Thyroid gland (tissue), 4 donors: ENCODE measurements around the gene BMP8B.

ENCODE experiments used
- POLR2A ChIP-seq, 2 donors: fragments of 450-650 bp; IDR thresholded peaks; one replicate each; pipeline ENCODE4 v1.6.1; 2017; ENCODE audit warnings: antibody characterized with exemption in 2 of 2, mild to moderate bottlenecking in 2 of 2, moderate library complexity in 1 of 2
- TF ChIP-seq, protein P1 (sequence below), 6 experiments: fragments of 200-600 bp in 3 of 6; fragments of 450-650 bp in 3 of 6; sonication (generic) in 3 of 6; IDR thresholded peaks; one replicate each; pipeline ENCODE4 v1.5.1; 2016 to 2019; ENCODE audit warnings: antibody characterized with exemption in 6 of 6, mild to moderate bottlenecking in 2 of 6, inconsistent platforms in 1 of 6, moderate library complexity in 1 of 6

- TF ChIP-seq, protein P1, sequence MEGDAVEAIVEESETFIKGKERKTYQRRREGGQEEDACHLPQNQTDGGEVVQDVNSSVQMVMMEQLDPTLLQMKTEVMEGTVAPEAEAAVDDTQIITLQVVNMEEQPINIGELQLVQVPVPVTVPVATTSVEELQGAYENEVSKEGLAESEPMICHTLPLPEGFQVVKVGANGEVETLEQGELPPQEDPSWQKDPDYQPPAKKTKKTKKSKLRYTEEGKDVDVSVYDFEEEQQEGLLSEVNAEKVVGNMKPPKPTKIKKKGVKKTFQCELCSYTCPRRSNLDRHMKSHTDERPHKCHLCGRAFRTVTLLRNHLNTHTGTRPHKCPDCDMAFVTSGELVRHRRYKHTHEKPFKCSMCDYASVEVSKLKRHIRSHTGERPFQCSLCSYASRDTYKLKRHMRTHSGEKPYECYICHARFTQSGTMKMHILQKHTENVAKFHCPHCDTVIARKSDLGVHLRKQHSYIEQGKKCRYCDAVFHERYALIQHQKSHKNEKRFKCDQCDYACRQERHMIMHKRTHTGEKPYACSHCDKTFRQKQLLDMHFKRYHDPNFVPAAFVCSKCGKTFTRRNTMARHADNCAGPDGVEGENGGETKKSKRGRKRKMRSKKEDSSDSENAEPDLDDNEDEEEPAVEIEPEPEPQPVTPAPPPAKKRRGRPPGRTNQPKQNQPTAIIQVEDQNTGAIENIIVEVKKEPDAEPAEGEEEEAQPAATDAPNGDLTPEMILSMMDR (IDR thresholded peaks at IDR 0.05), result no peak
- no peak for TF ChIP-seq POLR2A (IDR thresholded peaks at IDR 0.05)
Measured at GRCh38 chr1:39779137-39779536, 9.5 kb downstream of the BMP8B start.
